ENCODE data around the gene ENTHD1.

The ENTHD1 gene

GRCh38 chr22:39732625-39733024, 160.9 kb downstream of the ENTHD1 start:
- CTCF ChIA-PET = no interaction called here
- POLR2A ChIA-PET = no interaction called here
- DNase-seq (ENCODE audit: extremely low spot score) = no peak
- TF ChIP-seq CTBP1 (IDR thresholded peaks at IDR 0.05; ENCODE audit: borderline replicate concordance) (no peak), FOXM1 (IDR thresholded peaks at IDR 0.05; ENCODE audit: borderline replicate concordance) (no peak), FOXA1 (IDR thresholded peaks at IDR 0.05) (no peak), ZNF384 (IDR thresholded peaks at IDR 0.05) (no peak), HDGF (IDR thresholded peaks at IDR 0.05; ENCODE audit: borderline replicate concordance) (no peak), BHLHE40 (IDR thresholded peaks at IDR 0.05; ENCODE audit: borderline replicate concordance) (no peak), PKNOX1 (IDR thresholded peaks at IDR 0.05) (no peak)

- no peak for TF ChIP-seq FOXA1 (IDR thresholded peaks at IDR 0.05)
- no peak for TF ChIP-seq CTBP1 (IDR thresholded peaks at IDR 0.05; ENCODE audit: borderline replicate concordance)
- no peak for TF ChIP-seq ARNT (IDR thresholded peaks at IDR 0.05)
- no peak for TF ChIP-seq HDGF (IDR thresholded peaks at IDR 0.05; ENCODE audit: borderline replicate concordance)
- no peak for TF ChIP-seq NFRKB (IDR thresholded peaks at IDR 0.05)
- CTCF ChIA-PET = no interaction called here
- no peak for DNase-seq (ENCODE audit: extremely low spot score)
- POLR2A ChIA-PET = no interaction called here
Measured at GRCh38 chr22:39731881-39732555, 161.5 kb downstream of the ENTHD1 start.

DNA sequence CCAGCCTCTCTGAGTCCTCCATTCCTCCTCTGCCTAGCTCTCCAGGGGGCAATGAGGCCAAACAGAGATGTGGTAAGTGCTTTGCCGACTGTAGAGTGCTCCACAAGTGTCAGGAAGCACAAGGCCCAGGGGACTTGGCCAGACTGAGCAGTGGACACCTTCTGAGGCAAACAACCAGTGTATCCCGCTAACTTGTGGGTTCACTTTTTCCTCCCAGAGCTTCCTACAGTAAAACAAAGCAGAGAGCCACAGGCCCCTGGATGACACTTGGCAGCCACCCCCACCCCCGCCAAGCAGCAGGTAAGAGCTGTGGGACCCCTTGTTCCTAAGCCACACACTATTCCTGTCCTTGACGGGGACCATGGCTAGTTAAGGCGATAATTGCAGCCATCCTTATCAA, 162.1 kb downstream of the ENTHD1 start:
- CTCF ChIA-PET = no interaction called here
- POLR2A ChIA-PET = no interaction called here
- no peak for DNase-seq (ENCODE audit: extremely low spot score)
- TF ChIP-seq ZNF384 (IDR thresholded peaks at IDR 0.05) (no peak), TARDBP (IDR thresholded peaks at IDR 0.05) (no peak)

- ChIA-PET POLR2A (no interaction called here), CTCF (interaction anchor here (0.6 kb wide), 1 partner anchor 83 kb away, joined by 4 read pairs; no protein-coding TSS in a partner anchor)
- no peak for DNase-seq (ENCODE audit: extremely low spot score)
- TF ChIP-seq ZNF384 (IDR thresholded peaks at IDR 0.05) (no peak), CTBP1 (IDR thresholded peaks at IDR 0.05; ENCODE audit: borderline replicate concordance) (no peak), ELF4 (IDR thresholded peaks at IDR 0.05) (no peak), PKNOX1 (IDR thresholded peaks at IDR 0.05) (no peak), HDGF (IDR thresholded peaks at IDR 0.05; ENCODE audit: borderline replicate concordance) (no peak), NFRKB (IDR thresholded peaks at IDR 0.05) (no peak), FOXK2 (IDR thresholded peaks at IDR 0.05) (no peak), LEF1 (IDR thresholded peaks at IDR 0.05; ENCODE audit: borderline replicate concordance) (no peak), SP1 (IDR thresholded peaks at IDR 0.05) (no peak), TARDBP (IDR thresholded peaks at IDR 0.05) (no peak), L3MBTL2 (conservative IDR thresholded peaks at IDR 0.05) (no peak), FOXA1 (IDR thresholded peaks at IDR 0.05) (no peak), ARNT (IDR thresholded peaks at IDR 0.05) (no peak), SUZ12 (IDR thresholded peaks at IDR 0.05) (no peak)
Measured at GRCh38 chr22:39729141-39729934, 164.2 kb downstream of the ENTHD1 start.

GRCh38 chr22:39728236-39728860, 165.2 kb downstream of the ENTHD1 start:
- no peak for DNase-seq (ENCODE audit: extremely low spot score)
- POLR2A ChIA-PET = no interaction called here
- CTCF ChIA-PET = no interaction called here
- TF ChIP-seq PKNOX1 (IDR thresholded peaks at IDR 0.05) = no peak
- no peak for TF ChIP-seq BHLHE40 (IDR thresholded peaks at IDR 0.05; ENCODE audit: borderline replicate concordance)
- no peak for TF ChIP-seq ZNF384 (IDR thresholded peaks at IDR 0.05)

GRCh38 chr22:39727541-39727940, 166.0 kb downstream of the ENTHD1 start:
- TF ChIP-seq ELF4 (IDR thresholded peaks at IDR 0.05) = no peak
- ChIA-PET POLR2A (no interaction called here), CTCF (no interaction called here)
- DNase-seq (ENCODE audit: extremely low spot score) = no peak

GRCh38 chr22:39725351-39726035, 168.1 kb downstream of the ENTHD1 start:
- no peak for DNase-seq (ENCODE audit: extremely low spot score)
- ChIA-PET CTCF (no interaction called here), POLR2A (no interaction called here)
- TF ChIP-seq NFRKB (IDR thresholded peaks at IDR 0.05) = no peak
- no peak for TF ChIP-seq ARNT (IDR thresholded peaks at IDR 0.05)
- no peak for TF ChIP-seq FOXK2 (IDR thresholded peaks at IDR 0.05)
- TF ChIP-seq TARDBP (IDR thresholded peaks at IDR 0.05) = no peak
- no peak for TF ChIP-seq BHLHE40 (IDR thresholded peaks at IDR 0.05; ENCODE audit: borderline replicate concordance)
- TF ChIP-seq ELF4 (IDR thresholded peaks at IDR 0.05) = no peak
- no peak for TF ChIP-seq SP1 (IDR thresholded peaks at IDR 0.05)
- TF ChIP-seq HDGF (IDR thresholded peaks at IDR 0.05; ENCODE audit: borderline replicate concordance) = no peak

Measured in HEK293T (cell line).